ENCODE results near the gene ATXN2L. TPM values are rescaled to one million over a fixed set of nuclear protein-coding genes. Genes with fewer than 3 reads are reported as not detected.

The ATXN2L gene
- total and polyA plus RNA-seq, 2 experiments from 2014 or later, result 81.2 to 116 TPM

DNA sequence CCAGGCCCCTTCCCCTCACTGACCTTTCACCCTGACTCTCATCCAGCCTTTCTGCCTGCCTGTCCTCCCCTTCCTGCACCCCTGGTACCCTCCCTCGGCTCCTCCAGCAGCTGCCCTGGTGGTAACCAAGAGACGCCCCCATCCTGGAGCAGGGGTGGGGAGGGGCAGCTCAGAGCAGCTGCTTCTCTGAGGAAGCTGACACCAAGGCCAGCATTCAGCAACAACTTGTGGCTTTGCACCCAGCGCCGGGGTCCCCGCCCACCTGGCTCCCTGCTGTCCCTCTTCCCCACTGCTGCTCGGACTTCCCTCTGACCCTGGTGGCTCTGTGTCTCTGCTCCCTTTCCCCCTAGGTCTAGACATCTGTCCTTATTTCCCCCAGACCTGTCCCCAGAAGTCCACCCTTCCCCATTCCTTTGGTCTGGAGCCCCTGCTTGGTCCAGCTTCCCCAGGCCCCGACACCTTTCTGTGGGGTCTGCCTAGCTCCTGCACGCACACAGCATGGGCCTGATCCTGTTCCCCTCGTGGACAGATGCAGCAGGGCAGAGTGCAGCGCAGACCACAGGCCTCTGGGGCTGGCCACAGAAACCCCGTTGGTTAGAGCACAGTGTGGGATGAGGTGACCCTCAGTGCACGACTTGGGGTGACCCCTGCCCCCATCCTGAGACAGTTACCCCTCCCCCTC, 54.3 kb downstream of the ATXN2L start:
- peaks cover 17% of the 10 kb centered on the region for H3K4me1 ChIP-seq (ENCODE audit: low read depth)
- peak overlapping the region; percentile 39 for H3K27ac ChIP-seq
- no peaks in the 10 kb centered on the region for H3K36me3 ChIP-seq
- no peaks in the 10 kb centered on the region for H3K9me3 ChIP-seq (ENCODE audit: low read depth)
- TF ChIP-seq, protein P1, sequence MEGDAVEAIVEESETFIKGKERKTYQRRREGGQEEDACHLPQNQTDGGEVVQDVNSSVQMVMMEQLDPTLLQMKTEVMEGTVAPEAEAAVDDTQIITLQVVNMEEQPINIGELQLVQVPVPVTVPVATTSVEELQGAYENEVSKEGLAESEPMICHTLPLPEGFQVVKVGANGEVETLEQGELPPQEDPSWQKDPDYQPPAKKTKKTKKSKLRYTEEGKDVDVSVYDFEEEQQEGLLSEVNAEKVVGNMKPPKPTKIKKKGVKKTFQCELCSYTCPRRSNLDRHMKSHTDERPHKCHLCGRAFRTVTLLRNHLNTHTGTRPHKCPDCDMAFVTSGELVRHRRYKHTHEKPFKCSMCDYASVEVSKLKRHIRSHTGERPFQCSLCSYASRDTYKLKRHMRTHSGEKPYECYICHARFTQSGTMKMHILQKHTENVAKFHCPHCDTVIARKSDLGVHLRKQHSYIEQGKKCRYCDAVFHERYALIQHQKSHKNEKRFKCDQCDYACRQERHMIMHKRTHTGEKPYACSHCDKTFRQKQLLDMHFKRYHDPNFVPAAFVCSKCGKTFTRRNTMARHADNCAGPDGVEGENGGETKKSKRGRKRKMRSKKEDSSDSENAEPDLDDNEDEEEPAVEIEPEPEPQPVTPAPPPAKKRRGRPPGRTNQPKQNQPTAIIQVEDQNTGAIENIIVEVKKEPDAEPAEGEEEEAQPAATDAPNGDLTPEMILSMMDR (IDR thresholded peaks at IDR 0.05; ENCODE audit: low read depth, low read length), result no peak
- H3K27me3 ChIP-seq, result no peaks in the 10 kb centered on the region
- H3K4me3 ChIP-seq, result no peak overlapping the region
- DNase-seq (ENCODE audit: low read depth in 1 of 2, low spot score in 1 of 2), result no peak

DNA sequence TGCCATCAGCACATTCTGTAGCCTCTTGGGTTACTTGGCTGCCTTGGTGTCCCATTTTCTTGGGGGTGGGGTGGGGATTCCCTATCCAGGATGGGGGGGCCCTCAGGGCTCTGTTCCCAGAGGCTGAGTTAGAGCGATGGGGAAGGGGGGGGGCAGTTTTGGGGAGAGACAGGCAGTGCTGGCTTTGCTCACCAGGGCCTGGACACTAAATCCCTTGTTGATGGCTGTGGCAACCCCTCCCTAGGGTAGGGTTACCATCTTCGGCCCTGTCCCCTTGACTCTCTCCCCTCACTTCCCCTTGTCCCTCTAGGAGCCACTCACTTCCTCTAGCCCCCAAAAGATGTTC, 54.8 kb downstream of the ATXN2L start:
- no peak for DNase-seq (ENCODE audit: low read depth in 1 of 2, low spot score in 1 of 2)
- peaks cover 21% of the 10 kb centered on the region for H3K4me1 ChIP-seq (ENCODE audit: low read depth)
- TF ChIP-seq, protein P1 (IDR thresholded peaks at IDR 0.05; ENCODE audit: low read depth, low read length), result no peak
- H3K4me3 ChIP-seq, result no peak overlapping the region
- H3K27ac ChIP-seq, result no peak overlapping the region
- H3K9me3 ChIP-seq (ENCODE audit: low read depth), result no peaks in the 10 kb centered on the region
- H3K36me3 ChIP-seq, result no peaks in the 10 kb centered on the region
- no peaks in the 10 kb centered on the region for H3K27me3 ChIP-seq

- TF ChIP-seq, protein P1 (IDR thresholded peaks at IDR 0.05; ENCODE audit: low read depth, low read length), result no peak
- H3K9me3 ChIP-seq (ENCODE audit: low read depth), result no peaks in the 10 kb centered on the region
- no peak for DNase-seq (ENCODE audit: low read depth in 1 of 2, low spot score in 1 of 2)
- H3K27ac ChIP-seq, result peak within 1 kb of the TSS; percentile 39
- peaks cover 28% of the 10 kb centered on the region for H3K4me1 ChIP-seq (ENCODE audit: low read depth)
- no peaks in the 10 kb centered on the region for H3K36me3 ChIP-seq
- no peaks in the 10 kb centered on the region for H3K27me3 ChIP-seq
- H3K4me3 ChIP-seq, result peak within 1 kb of the TSS; percentile 65
Observed at GRCh38 chr16:28878083-28878926, 55.5 kb downstream of the ATXN2L start, which contains the start of gene ATP2A1. Gene ATP2A1 (plus strand): TSS chr16:28878488. CDS start chr16:28878672, 184 bp downstream.

DNA sequence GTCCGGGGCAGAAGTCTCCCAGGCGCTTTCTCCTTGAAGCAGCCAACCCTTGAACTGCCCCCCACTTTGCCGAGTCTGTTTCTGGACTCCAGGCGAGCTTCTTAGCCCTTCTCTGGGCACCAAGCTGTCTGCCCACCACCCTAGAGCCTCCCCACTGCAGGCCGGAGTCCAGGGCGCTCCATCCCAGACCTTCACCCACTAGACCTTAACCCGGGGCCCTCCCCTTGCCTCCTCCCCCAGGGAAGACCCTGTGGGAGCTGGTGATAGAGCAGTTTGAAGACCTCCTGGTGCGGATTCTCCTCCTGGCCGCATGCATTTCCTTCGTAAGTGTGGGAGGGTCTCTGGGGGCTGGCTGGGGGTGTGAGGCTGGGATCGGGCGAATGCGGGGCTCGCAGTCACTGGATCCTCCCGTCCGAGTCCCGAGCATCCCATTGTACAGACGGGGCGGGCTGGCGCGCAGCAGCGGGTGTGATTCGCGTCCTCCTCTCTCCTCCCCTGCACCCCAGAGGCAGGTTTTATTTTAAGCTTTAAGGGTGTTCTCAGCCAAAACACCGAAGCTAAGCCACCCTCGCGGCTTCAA, 56.6 kb downstream of the ATXN2L start:
- DNase-seq (ENCODE audit: low read depth in 1 of 2, low spot score in 1 of 2), result no peak
- peak overlapping the region; percentile 12 for H3K27ac ChIP-seq

More for the DNA sequence above, 56.6 kb downstream of the ATXN2L start:
- Histone ChIP-seq H3K9me3 (ENCODE audit: low read depth) (no peaks in the 10 kb centered on the region), H3K4me1 (ENCODE audit: low read depth) (peaks cover 31% of the 10 kb centered on the region), H3K27me3 (no peaks in the 10 kb centered on the region), H3K36me3 (no peaks in the 10 kb centered on the region), H3K4me3 (peak overlapping the region; percentile 65)
- TF ChIP-seq, protein P1 (IDR thresholded peaks at IDR 0.05; ENCODE audit: low read depth, low read length), result no peak

Data from cardiac muscle cell (in vitro differentiated cells and primary cell).